Inferior parietal cortex (tissue), 1 donor: ENCODE data around the gene TRIM15.
"Not testable (repeated sequence)": the region's sequence is repeated elsewhere in the genome, so short reads cannot be mapped to it uniquely, and the experiment has no call there.

Experiments used
- DNase-seq: peaks from one replicate; pipeline ENCODE4 v3.0.0-alpha.2; 2016; ENCODE audit errors: extremely low spot score

Gene TRIM15

GRCh38 chr6:30162265-30163089 lies 869 bp upstream of the TRIM15 start:
- no peak for DNase-seq

- no peak for DNase-seq
These were observed 740 bp downstream of the TRIM15 start for GRCh38 chr6:30163918-30164654.

- no peak for DNase-seq
These were observed 1.4 kb downstream of the TRIM15 start for GRCh38 chr6:30164714-30165113.

- not testable (repeated sequence) for DNase-seq
These were observed 1.9 kb downstream of the TRIM15 start for GRCh38 chr6:30165238-30165637.

- no peak for DNase-seq
These were observed 3.8 kb downstream of the TRIM15 start for GRCh38 chr6:30167101-30167500.

- no peak for DNase-seq
These were observed 5.4 kb downstream of the TRIM15 start for GRCh38 chr6:30168741-30169140.

GRCh38 chr6:30169658-30170614 lies 6.6 kb downstream of the TRIM15 start:
- peak; percentile 62 for DNase-seq

- DNase-seq, result no peak
These were observed 8.5 kb downstream of the TRIM15 start for GRCh38 chr6:30171677-30172471.

GRCh38 chr6:30172681-30173080 lies 9.3 kb downstream of the TRIM15 start:
- DNase-seq, result no peak

- no peak for DNase-seq
These were observed 12.4 kb downstream of the TRIM15 start for GRCh38 chr6:30175765-30176164.

- no peak for DNase-seq
These were observed 15.5 kb downstream of the TRIM15 start for GRCh38 chr6:30178837-30179236.

GRCh38 chr6:30180145-30180544 lies 16.8 kb downstream of the TRIM15 start:
- DNase-seq, result no peak

GRCh38 chr6:30184417-30185031 lies 21.2 kb downstream of the TRIM15 start:
- DNase-seq, result no peak

GRCh38 chr6:30185846-30186484 lies 22.6 kb downstream of the TRIM15 start:
- no peak for DNase-seq

- DNase-seq, result no peak
These were observed 25.2 kb downstream of the TRIM15 start for GRCh38 chr6:30188541-30188940.

- no peak for DNase-seq
These were observed 28.7 kb downstream of the TRIM15 start for GRCh38 chr6:30192076-30192475.

GRCh38 chr6:30194797-30195690 lies 31.7 kb downstream of the TRIM15 start:
- no peak for DNase-seq

- DNase-seq, result no peak
These were observed 32.6 kb downstream of the TRIM15 start for GRCh38 chr6:30195951-30196350.

GRCh38 chr6:30196376-30196775 lies 33.0 kb downstream of the TRIM15 start:
- no peak for DNase-seq
